Activated T-helper 17 cell treated with anti-CD3 and anti-CD28 coated beads, Interleukin-2, amount 50 U/mL, for 72 hours (primary cell): ENCODE measurements around the gene HMCN1. TPM values are rescaled to one million over a fixed set of nuclear protein-coding genes. Genes with fewer than 3 reads are reported as not detected.
"Not testable (repeated sequence)": the region's sequence is repeated elsewhere in the genome, so short reads cannot be mapped to it uniquely, and the experiment has no call there.

Experiments
- ATAC-seq: fragments of 150-1000 bp; cut with Tn5 transposase; replicated peaks from 2 replicates; pipeline ENCODE4 v1.10.0; 2021; ENCODE audit warnings: mild to moderate bottlenecking, moderate library complexity
- H3K27ac Mint-ChIP-seq: one replicate; pipeline ENCODE4 v1.8.0; 2022; ENCODE audit warnings: mixed read lengths
- H3K27me3 Mint-ChIP-seq: one replicate; pipeline ENCODE4 v1.8.0; 2022; ENCODE audit warnings: mixed read lengths
- H3K36me3 Mint-ChIP-seq: one replicate; pipeline ENCODE4 v1.8.0; 2022; ENCODE audit warnings: low read depth, mild to moderate bottlenecking, mixed read lengths
- H3K4me1 Mint-ChIP-seq: one replicate; pipeline ENCODE4 v1.8.0; 2022; ENCODE audit warnings: mixed read lengths
- H3K4me3 Mint-ChIP-seq: one replicate; pipeline ENCODE4 v1.8.0; 2022; ENCODE audit warnings: mild to moderate bottlenecking, mixed read lengths
- H3K9me3 Mint-ChIP-seq: one replicate; pipeline ENCODE4 v1.8.0; 2022; ENCODE audit warnings: mixed read lengths
- total RNA-seq, 2 donors: library from RNA; stranded (reverse); gene quantifications; one replicate each; pipeline ENCODE4 v1.2.3, GENCODE V29; 2022

Gene HMCN1
- total RNA-seq, 2 donors from 2014 or later, result 0.06 to 1.2 TPM

DNA sequence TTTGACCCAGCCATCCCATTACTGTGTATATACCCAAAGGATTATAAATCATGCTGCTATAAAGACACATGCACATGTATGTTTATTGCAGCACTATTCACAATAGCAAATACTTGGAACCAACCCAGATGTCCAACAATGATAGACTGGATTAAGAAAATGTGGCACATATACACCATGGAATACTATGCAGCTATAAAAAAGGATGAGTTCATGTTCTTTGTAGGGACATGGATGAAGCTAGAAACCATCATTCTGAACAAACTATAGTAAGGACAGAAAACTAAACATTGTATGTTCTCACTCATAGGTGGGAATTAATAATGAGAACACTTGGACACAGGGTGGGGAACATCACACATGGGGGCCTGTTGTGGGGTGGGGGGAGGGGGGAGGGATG, 477.4 kb downstream of the HMCN1 start:
- H3K4me3 Mint-ChIP-seq, H3K36me3 Mint-ChIP-seq, ATAC-seq, H3K4me1 Mint-ChIP-seq, H3K9me3 Mint-ChIP-seq, H3K27ac Mint-ChIP-seq: not testable (repeated sequence)
- H3K27me3 Mint-ChIP-seq, result peaks cover 30% of the 10 kb centered on the region

- Mint-ChIP-seq H3K27me3 (peaks cover 26% of the 10 kb centered on the region), H3K4me1 (no peaks in the 10 kb centered on the region), H3K4me3 (no peak overlapping the region), H3K27ac (no peak overlapping the region), H3K36me3 (no peaks in the 10 kb centered on the region), H3K9me3 (no peaks in the 10 kb centered on the region)
- ATAC-seq, result no peak
Observed at GRCh38 chr1:186212568-186213224, 478.5 kb downstream of the HMCN1 start.

- Mint-ChIP-seq H3K36me3 (no peaks in the 10 kb centered on the region), H3K27ac (no peak overlapping the region), H3K4me1 (no peaks in the 10 kb centered on the region), H3K27me3 (peaks cover 22% of the 10 kb centered on the region), H3K9me3 (no peaks in the 10 kb centered on the region), H3K4me3 (no peak overlapping the region)
- ATAC-seq, result no peak
Observed at GRCh38 chr1:186213225-186213607, 479.0 kb downstream of the HMCN1 start.

DNA sequence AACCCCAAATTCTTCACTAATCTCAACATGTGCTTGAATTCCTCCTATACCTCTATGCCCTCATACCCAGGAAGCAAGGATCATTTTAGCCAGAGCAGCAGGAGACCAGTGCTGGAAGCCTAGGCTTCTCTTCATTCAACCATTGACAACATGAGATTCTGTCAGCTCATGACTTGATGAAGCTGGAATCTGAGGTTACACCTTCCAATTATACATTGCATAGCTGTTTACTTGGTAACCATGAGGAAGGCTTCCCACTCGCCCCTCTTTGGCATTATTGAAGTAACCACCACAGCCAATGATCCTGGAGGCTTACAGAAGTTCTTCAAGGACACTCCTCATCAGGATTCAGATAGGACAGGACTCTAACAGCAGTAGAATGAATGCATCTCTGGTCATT, 480.6 kb downstream of the HMCN1 start:
- Mint-ChIP-seq H3K4me3 (no peak overlapping the region), H3K4me1 (no peaks in the 10 kb centered on the region), H3K27ac (no peak overlapping the region), H3K9me3 (no peaks in the 10 kb centered on the region), H3K36me3 (no peaks in the 10 kb centered on the region), H3K27me3 (peaks cover 10% of the 10 kb centered on the region)
- ATAC-seq, result no peak

- Mint-ChIP-seq H3K4me3 (no peak overlapping the region), H3K36me3 (no peaks in the 10 kb centered on the region), H3K27me3 (peaks cover 11% of the 10 kb centered on the region), H3K4me1 (no peaks in the 10 kb centered on the region), H3K9me3 (no peaks in the 10 kb centered on the region), H3K27ac (no peak overlapping the region)
- ATAC-seq, result no peak
Observed at GRCh38 chr1:186215636-186216035, 481.4 kb downstream of the HMCN1 start.

- no peak for ATAC-seq
- no peaks in the 10 kb centered on the region for H3K9me3 Mint-ChIP-seq
- no peak overlapping the region for H3K4me3 Mint-ChIP-seq
- no peaks in the 10 kb centered on the region for H3K4me1 Mint-ChIP-seq
- H3K27me3 Mint-ChIP-seq, result peaks cover 5% of the 10 kb centered on the region
- no peaks in the 10 kb centered on the region for H3K36me3 Mint-ChIP-seq
- H3K27ac Mint-ChIP-seq, result no peak overlapping the region
Observed at GRCh38 chr1:186218654-186219352, 484.6 kb downstream of the HMCN1 start.

GRCh38 chr1:186220067-186220466, 485.9 kb downstream of the HMCN1 start:
- no peaks in the 10 kb centered on the region for H3K9me3 Mint-ChIP-seq
- peaks cover 4% of the 10 kb centered on the region for H3K27me3 Mint-ChIP-seq
- no peak for ATAC-seq
- H3K36me3 Mint-ChIP-seq, result no peaks in the 10 kb centered on the region
- no peak overlapping the region for H3K27ac Mint-ChIP-seq
- H3K4me3 Mint-ChIP-seq, result no peak overlapping the region
- no peaks in the 10 kb centered on the region for H3K4me1 Mint-ChIP-seq

DNA sequence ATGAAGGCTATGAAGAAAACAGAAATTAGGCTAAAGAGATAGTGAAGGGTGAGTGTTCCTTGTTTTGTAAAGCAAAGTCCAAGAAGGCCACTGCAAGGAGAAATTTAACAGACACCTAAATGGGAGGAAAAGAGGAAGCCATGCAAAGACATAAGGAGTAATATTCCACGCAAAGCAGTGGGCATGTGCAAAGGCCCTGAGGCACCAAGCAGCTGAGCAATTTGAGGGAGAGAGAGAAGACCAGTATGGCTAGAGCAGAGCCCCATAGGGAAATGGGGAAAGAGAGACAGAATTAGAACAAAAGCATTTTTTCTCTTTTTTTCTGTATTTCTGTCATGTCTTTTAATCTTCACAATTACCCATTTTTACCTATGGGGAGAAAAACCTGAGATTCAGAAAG, 486.7 kb downstream of the HMCN1 start:
- H3K27ac Mint-ChIP-seq, result no peak overlapping the region
- no peaks in the 10 kb centered on the region for H3K36me3 Mint-ChIP-seq
- H3K4me3 Mint-ChIP-seq, result no peak overlapping the region
- H3K9me3 Mint-ChIP-seq, result no peaks in the 10 kb centered on the region
- no peak for ATAC-seq
- H3K4me1 Mint-ChIP-seq, result no peaks in the 10 kb centered on the region
- peaks cover 4% of the 10 kb centered on the region for H3K27me3 Mint-ChIP-seq

GRCh38 chr1:186225096-186225495, 490.9 kb downstream of the HMCN1 start:
- Mint-ChIP-seq H3K4me3 (no peak overlapping the region), H3K27me3 (peaks cover under 1% of the 10 kb centered on the region), H3K9me3 (no peaks in the 10 kb centered on the region), H3K4me1 (no peaks in the 10 kb centered on the region), H3K27ac (no peak overlapping the region), H3K36me3 (no peaks in the 10 kb centered on the region)
- ATAC-seq, result no peak

- no peaks in the 10 kb centered on the region for H3K4me1 Mint-ChIP-seq
Observed at GRCh38 chr1:186228749-186229148, 494.6 kb downstream of the HMCN1 start.

GRCh38 chr1:186231861-186232436, 497.8 kb downstream of the HMCN1 start:
- no peaks in the 10 kb centered on the region for H3K4me1 Mint-ChIP-seq
- peaks cover 3% of the 10 kb centered on the region for H3K27me3 Mint-ChIP-seq
- no peak overlapping the region for H3K4me3 Mint-ChIP-seq
- H3K36me3 Mint-ChIP-seq, result no peaks in the 10 kb centered on the region
- no peaks in the 10 kb centered on the region for H3K9me3 Mint-ChIP-seq
- peak; percentile 48 for ATAC-seq
- H3K27ac Mint-ChIP-seq, result no peak overlapping the region

More at GRCh38 chr1:186228749-186229148, 494.6 kb downstream of the HMCN1 start:
- Mint-ChIP-seq H3K27me3 (no peaks in the 10 kb centered on the region), H3K4me3 (no peak overlapping the region), H3K9me3 (no peaks in the 10 kb centered on the region), H3K27ac (no peak overlapping the region), H3K36me3 (no peaks in the 10 kb centered on the region)
- ATAC-seq, result no peak

DNA sequence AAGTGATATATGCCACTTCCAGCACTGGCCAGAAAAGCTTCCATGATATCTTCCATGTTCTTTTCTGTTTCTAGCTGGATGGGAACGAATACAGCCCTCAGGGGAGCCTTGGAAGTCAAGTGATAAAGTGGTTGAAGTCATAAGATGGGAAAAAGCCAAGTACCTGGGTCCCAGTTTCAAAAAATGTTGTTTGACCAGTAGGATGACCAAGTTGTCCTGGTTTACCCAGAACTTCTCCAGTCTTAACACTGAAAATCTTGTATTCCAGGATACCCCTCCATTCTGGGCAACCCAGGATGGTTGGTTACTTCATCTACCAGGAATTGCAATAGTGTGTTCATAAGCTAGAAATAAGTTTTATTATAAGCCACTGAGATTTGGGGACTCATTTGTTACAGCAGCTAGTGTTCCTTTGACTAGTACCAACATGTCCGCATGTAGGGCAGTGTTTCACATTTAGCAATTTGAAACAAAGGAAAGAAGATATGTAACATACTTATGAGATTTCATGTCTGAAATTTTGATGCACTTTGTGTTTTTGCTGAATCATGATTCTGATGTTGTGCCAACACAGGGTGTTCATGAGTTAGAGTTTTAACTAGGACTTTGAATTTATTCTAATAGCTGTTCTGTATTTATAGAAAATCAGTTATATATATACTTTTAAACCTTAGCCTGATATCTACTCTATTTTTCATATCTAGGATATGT, 500.9 kb downstream of the HMCN1 start:
- Mint-ChIP-seq H3K36me3 (no peaks in the 10 kb centered on the region), H3K9me3 (no peaks in the 10 kb centered on the region), H3K4me3 (no peak overlapping the region), H3K27ac (no peak overlapping the region), H3K4me1 (no peaks in the 10 kb centered on the region), H3K27me3 (peaks cover 11% of the 10 kb centered on the region)
- no peak for ATAC-seq

- no peaks in the 10 kb centered on the region for H3K9me3 Mint-ChIP-seq
- H3K27ac Mint-ChIP-seq, result no peak overlapping the region
- H3K4me1 Mint-ChIP-seq, result no peaks in the 10 kb centered on the region
- no peaks in the 10 kb centered on the region for H3K36me3 Mint-ChIP-seq
- H3K4me3 Mint-ChIP-seq, result no peak overlapping the region
- peaks cover 11% of the 10 kb centered on the region for H3K27me3 Mint-ChIP-seq
- no peak for ATAC-seq
Observed at GRCh38 chr1:186235696-186236095, 501.5 kb downstream of the HMCN1 start.

DNA sequence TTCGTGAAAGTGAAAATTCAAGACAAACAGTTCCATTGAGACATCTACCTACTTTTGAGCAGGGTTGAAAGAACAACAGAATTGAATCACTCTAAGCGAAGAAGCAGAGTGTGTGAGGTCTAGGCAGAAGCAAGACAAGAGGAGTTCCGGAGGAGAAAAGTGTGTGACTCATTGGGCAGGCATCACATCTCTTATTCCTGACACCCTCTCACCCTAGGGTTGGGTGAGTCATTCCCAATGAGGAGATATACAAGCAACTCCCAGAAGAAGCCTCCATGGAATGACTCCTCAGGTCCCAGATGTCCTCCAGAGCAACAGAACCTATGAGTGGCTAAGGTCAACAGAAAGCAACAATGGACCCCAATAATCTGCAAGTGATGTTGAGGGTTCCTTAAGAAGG, 502.7 kb downstream of the HMCN1 start:
- no peak for ATAC-seq
- Mint-ChIP-seq H3K36me3 (no peaks in the 10 kb centered on the region), H3K27ac (no peak overlapping the region)

GRCh38 chr1:186239171-186239570, 505.0 kb downstream of the HMCN1 start:
- Mint-ChIP-seq H3K27ac (no peak overlapping the region), H3K4me3 (no peak overlapping the region), H3K27me3 (peaks cover 11% of the 10 kb centered on the region), H3K4me1 (no peaks in the 10 kb centered on the region), H3K9me3 (no peaks in the 10 kb centered on the region), H3K36me3 (no peaks in the 10 kb centered on the region)
- ATAC-seq, result no peak

More for the DNA sequence above, 502.7 kb downstream of the HMCN1 start:
- Mint-ChIP-seq H3K4me1 (no peaks in the 10 kb centered on the region), H3K9me3 (no peaks in the 10 kb centered on the region), H3K4me3 (no peak overlapping the region), H3K27me3 (peaks cover 11% of the 10 kb centered on the region)
